OCI-LY1 (cell line): ENCODE results near the gene APC2.

Experiments used
- H2AFZ ChIP-seq: fragments of 200-600 bp; sonication (generic), shearing (Covaris generic); 2 replicates; pipeline ENCODE4 v1.6.0; 2014; ENCODE audit warnings: antibody characterized with exemption, mild to moderate bottlenecking, low read length
- H3F3A ChIP-seq: fragments of 200-600 bp; sonication (generic), shearing (Covaris generic); 2 replicates; pipeline ENCODE4 v1.6.0; 2014; ENCODE audit warnings: mild to moderate bottlenecking, antibody characterized with exemption, low read length, moderate library complexity; ENCODE audit not compliant: insufficient read depth
- H3K27ac ChIP-seq: fragments of 200-600 bp; sonication (generic); 2 replicates; pipeline ENCODE4 v1.5.1; 2014; ENCODE audit warnings: low read length, mixed run types, mild to moderate bottlenecking, low read depth; ENCODE audit not compliant: poor library complexity, severe bottlenecking
- H3K27me3 ChIP-seq: fragments of 200-600 bp; sonication (generic); 2 replicates; pipeline ENCODE4 v1.6.0; 2014; ENCODE audit warnings: antibody characterized with exemption, mild to moderate bottlenecking, low read length, moderate library complexity; ENCODE audit not compliant: insufficient read depth
- H3K36me3 ChIP-seq: fragments of 200-600 bp; sonication (generic); 2 replicates; pipeline ENCODE4 v1.6.1; 2014; ENCODE audit warnings: mild to moderate bottlenecking, antibody characterized with exemption, low read length, moderate library complexity, mixed read lengths; ENCODE audit not compliant: insufficient read depth
- H3K4me1 ChIP-seq: fragments of 200-600 bp; sonication (generic); 2 replicates; pipeline ENCODE4 v1.5.1; 2014; ENCODE audit warnings: mild to moderate bottlenecking, low read length, moderate library complexity; ENCODE audit not compliant: insufficient read depth, severe bottlenecking
- H3K4me2 ChIP-seq: fragments of 200-600 bp; sonication (generic), shearing (Covaris generic); 2 replicates; pipeline ENCODE4 v1.6.1; 2014; ENCODE audit warnings: low read length
- H3K4me3 ChIP-seq: fragments of 200-600 bp; sonication (generic); 2 replicates; pipeline ENCODE4 v1.5.1; 2014; ENCODE audit warnings: low read length, low read depth, mild to moderate bottlenecking, mixed read lengths; ENCODE audit not compliant: poor library complexity, severe bottlenecking
- H3K79me2 ChIP-seq: fragments of 200-600 bp; shearing (Covaris generic); 2 replicates; pipeline ENCODE4 v1.6.1; 2016; ENCODE audit warnings: mixed run types, low read length, mixed read lengths; ENCODE audit not compliant: insufficient read depth
- H3K9ac ChIP-seq: fragments of 200-600 bp; sonication (generic), shearing (Covaris generic); 2 replicates; pipeline ENCODE4 v1.6.1; 2014; ENCODE audit warnings: mild to moderate bottlenecking, low read length, mixed read lengths
- H3K9me2 ChIP-seq: fragments of 200-600 bp; sonication (generic), shearing (Covaris generic); 2 replicates; pipeline ENCODE4 v1.6.1; 2014; ENCODE audit warnings: low read depth, mild to moderate bottlenecking, low read length, mixed read lengths
- H3K9me3 ChIP-seq: fragments of 200-600 bp; shearing (Covaris generic); 2 replicates; pipeline ENCODE4 v1.6.1; 2014; ENCODE audit warnings: low read length, mixed read lengths
- H4K20me1 ChIP-seq: fragments of 200-600 bp; sonication (generic), shearing (Covaris generic); 2 replicates; pipeline ENCODE4 v1.6.0; 2016; ENCODE audit warnings: mild to moderate bottlenecking, low read length; ENCODE audit not compliant: insufficient read depth
- CTCF ChIP-seq: fragments of 200-600 bp; sonication (generic), shearing (Covaris generic); IDR thresholded peaks from 2 replicates; pipeline ENCODE4 v1.5.1; 2017; ENCODE audit warnings: mild to moderate bottlenecking, antibody characterized with exemption, low read length, moderate library complexity, mixed read lengths
- EZH2 ChIP-seq: fragments of 200-600 bp; sonication (generic), shearing (Covaris generic); IDR thresholded peaks from 2 replicates; pipeline ENCODE4 v1.8.0; 2017; ENCODE audit warnings: borderline replicate concordance, mixed run types, mild to moderate bottlenecking, antibody characterized with exemption, low read length, moderate library complexity, mixed read lengths

The APC2 gene

DNA sequence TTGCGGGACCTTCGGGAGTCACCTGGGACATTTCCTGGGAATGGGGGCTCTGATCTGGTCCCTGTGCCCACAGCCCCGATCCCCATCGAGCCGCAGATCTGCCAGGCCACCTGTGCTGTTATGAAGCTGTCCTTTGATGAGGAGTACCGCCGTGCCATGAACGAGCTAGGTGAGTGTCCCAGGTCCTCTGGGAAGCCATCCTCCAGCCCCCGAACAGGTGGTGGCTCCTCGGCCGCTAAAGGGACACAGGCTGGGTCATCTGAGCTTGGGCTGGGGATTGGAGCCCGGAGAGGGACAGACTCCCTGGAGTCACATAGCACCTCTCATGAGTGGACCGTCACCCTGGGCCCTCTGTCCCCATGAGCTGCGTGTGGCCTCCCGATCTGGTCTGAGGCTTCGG lies 8.0 kb downstream of the APC2 start:
- Histone ChIP-seq H3K4me3 (no peak overlapping the region), H3F3A (no peaks in the 10 kb centered on the region), H3K4me1 (peaks cover 3% of the 10 kb centered on the region), H2AFZ (no peak overlapping the region), H3K4me2 (no peak overlapping the region), H3K9ac (no peak overlapping the region), H3K9me2 (no peaks in the 10 kb centered on the region), H3K36me3 (no peaks in the 10 kb centered on the region), H3K27ac (no peak overlapping the region), H3K79me2 (no peaks in the 10 kb centered on the region), H4K20me1 (no peaks in the 10 kb centered on the region), H3K27me3 (no peaks in the 10 kb centered on the region; the same call in 1 of the 2 replicates), H3K9me3 (no peaks in the 10 kb centered on the region)
- TF ChIP-seq EZH2 = no peak
- TF ChIP-seq CTCF = no peak

DNA sequence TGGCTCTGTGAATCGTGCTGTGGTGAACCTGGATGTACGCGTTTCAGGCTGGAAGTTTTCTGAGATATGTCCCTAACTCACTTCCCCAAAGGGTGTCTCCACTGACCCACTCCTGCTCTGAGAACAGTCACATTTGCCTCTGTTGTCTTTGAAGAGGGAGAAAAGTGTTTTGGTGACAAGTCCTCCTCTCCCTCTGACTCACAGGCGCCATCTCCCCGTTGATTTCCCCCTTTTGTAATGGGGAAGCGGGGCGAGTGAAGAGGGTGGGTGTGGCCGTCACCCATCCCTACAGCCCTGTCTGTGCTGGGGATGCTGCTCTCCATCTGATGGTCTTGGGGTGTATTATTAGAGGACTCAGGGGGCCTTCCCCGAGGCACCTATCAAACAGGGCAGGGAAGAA lies 9.6 kb downstream of the APC2 start:
- no peak for TF ChIP-seq CTCF
- TF ChIP-seq EZH2 = no peak
- no peaks in the 10 kb centered on the region; the same call in 1 of the 2 replicates for H3K27me3 ChIP-seq

GRCh38 chr19:1460033-1460995 lies 10.4 kb downstream of the APC2 start:
- no peaks in the 10 kb centered on the region for H3K9me2 ChIP-seq
- H4K20me1 ChIP-seq = no peaks in the 10 kb centered on the region
- no peak overlapping the region for H2AFZ ChIP-seq

More for the DNA sequence above, 9.6 kb downstream of the APC2 start:
- no peak overlapping the region for H3K9ac ChIP-seq
- no peaks in the 10 kb centered on the region for H4K20me1 ChIP-seq
- H3K36me3 ChIP-seq = no peaks in the 10 kb centered on the region
- H3K79me2 ChIP-seq = no peaks in the 10 kb centered on the region
- H3K9me3 ChIP-seq = no peaks in the 10 kb centered on the region
- no peaks in the 10 kb centered on the region for H3F3A ChIP-seq
- no peak overlapping the region for H2AFZ ChIP-seq
- no peak overlapping the region for H3K4me2 ChIP-seq
- H3K27ac ChIP-seq = no peak overlapping the region
- H3K4me3 ChIP-seq = no peak overlapping the region
- no peaks in the 10 kb centered on the region for H3K9me2 ChIP-seq
- peaks cover 3% of the 10 kb centered on the region for H3K4me1 ChIP-seq

More at GRCh38 chr19:1460033-1460995, 10.4 kb downstream of the APC2 start:
- H3K36me3 ChIP-seq = no peaks in the 10 kb centered on the region
- no peaks in the 10 kb centered on the region; the same call in 1 of the 2 replicates for H3K27me3 ChIP-seq
- no peak overlapping the region for H3K4me3 ChIP-seq
- no peak overlapping the region for H3K9ac ChIP-seq
- H3K79me2 ChIP-seq = no peaks in the 10 kb centered on the region
- no peaks in the 10 kb centered on the region for H3F3A ChIP-seq
- H3K4me2 ChIP-seq = no peak overlapping the region
- H3K4me1 ChIP-seq = no peaks in the 10 kb centered on the region
- TF ChIP-seq EZH2 (no peak), CTCF (no peak)
- H3K9me3 ChIP-seq = no peaks in the 10 kb centered on the region
- H3K27ac ChIP-seq = no peak overlapping the region
